ENCODE data around the gene LAMA1.

LAMA1 gene

GRCh38 chr18:7112936-7113335 lies 4.7 kb downstream of the LAMA1 start:
- no peak for DNase-seq (ENCODE audit: low spot score)

- DNase-seq (ENCODE audit: low spot score), result no peak
These were observed 6.5 kb downstream of the LAMA1 start for GRCh38 chr18:7111134-7111533.

DNA sequence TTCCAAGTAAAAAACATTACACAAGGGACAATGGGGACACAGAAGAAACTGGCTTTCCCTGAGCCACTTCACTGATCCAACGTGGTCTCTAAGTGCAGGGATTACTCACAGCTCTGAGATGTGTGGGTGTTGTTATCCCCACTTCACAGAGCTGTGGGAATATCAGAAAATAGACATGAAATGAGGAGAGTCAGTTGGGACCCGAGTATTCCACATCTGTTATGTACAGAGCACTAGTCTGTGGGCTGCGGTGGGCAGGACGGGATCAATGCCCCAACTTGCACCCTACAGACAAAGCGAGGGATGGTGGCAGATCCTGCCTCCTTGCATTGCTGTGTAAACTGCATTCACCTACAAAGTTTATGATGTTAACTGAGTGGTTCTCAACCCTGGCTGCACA lies 11.7 kb downstream of the LAMA1 start:
- DNase-seq (ENCODE audit: low spot score), result no peak

GRCh38 chr18:7105268-7105667 lies 12.3 kb downstream of the LAMA1 start:
- no peak for DNase-seq (ENCODE audit: low spot score)

- DNase-seq (ENCODE audit: low spot score), result no peak
These were observed 12.9 kb downstream of the LAMA1 start for GRCh38 chr18:7104649-7105048.

DNA sequence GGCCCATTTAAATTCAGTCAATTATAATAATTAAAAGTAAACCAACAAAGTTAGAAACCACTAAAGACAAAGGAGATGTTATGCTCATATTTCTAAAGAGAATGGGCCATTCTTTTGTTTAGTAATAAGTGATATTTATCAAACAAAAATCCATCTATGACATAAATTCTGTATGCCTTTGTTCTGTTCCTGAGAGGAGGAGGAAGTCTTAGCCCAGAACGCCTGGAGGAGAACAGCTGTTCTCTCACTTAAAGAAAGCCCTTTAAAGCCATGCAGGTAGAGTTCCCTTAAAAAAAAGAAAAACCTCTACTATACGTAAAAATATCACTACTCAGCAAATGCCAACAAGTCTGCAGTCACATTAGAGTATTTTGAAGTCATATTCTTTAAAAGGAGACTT lies 15.5 kb downstream of the LAMA1 start:
- no peak for DNase-seq (ENCODE audit: low spot score)

- no peak for DNase-seq (ENCODE audit: low spot score)
These were observed 20.8 kb downstream of the LAMA1 start for GRCh38 chr18:7096838-7097237.

GRCh38 chr18:7094427-7094826 lies 23.2 kb downstream of the LAMA1 start:
- no peak for DNase-seq (ENCODE audit: low spot score)

DNA sequence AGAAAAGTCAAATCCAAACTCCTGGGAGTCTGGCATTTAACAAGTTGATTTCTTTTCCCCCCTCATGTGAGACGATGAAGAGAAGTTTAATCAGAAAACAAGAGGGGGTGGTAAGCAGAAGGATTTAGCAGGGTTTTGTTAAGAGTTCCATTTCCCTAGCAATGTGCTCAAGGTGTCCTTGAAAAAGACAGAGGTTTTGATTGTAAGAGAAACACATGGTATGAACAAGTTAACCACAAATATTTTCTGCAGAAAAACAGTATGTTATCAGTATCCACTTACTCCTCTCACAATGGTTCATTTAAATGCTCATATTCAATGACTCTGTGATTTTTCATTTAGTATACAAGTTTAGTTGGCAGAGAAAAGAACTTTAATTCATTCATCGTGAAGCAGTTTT lies 26.8 kb downstream of the LAMA1 start:
- DNase-seq (ENCODE audit: low spot score), result no peak

DNA sequence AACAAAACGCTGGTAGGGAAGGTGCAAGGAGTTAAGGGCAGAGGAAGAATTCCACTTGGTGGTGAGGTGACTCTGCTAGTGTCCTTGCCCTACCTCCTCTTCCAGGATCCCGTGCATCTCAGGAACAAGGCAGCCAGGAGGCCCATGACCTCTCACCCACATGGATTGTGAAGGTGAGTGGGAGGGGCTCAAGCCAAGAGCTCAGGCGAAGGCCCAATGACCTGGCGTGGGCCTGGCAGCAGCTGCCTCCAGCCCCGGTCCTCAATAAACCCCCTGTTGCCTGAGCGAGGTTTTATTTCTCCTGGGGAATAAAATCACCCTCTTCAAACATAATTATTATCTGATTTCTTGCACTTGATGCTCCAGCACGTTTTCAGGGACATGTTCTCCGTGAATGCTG lies 28.2 kb downstream of the LAMA1 start:
- DNase-seq (ENCODE audit: low spot score), result no peak

DNA sequence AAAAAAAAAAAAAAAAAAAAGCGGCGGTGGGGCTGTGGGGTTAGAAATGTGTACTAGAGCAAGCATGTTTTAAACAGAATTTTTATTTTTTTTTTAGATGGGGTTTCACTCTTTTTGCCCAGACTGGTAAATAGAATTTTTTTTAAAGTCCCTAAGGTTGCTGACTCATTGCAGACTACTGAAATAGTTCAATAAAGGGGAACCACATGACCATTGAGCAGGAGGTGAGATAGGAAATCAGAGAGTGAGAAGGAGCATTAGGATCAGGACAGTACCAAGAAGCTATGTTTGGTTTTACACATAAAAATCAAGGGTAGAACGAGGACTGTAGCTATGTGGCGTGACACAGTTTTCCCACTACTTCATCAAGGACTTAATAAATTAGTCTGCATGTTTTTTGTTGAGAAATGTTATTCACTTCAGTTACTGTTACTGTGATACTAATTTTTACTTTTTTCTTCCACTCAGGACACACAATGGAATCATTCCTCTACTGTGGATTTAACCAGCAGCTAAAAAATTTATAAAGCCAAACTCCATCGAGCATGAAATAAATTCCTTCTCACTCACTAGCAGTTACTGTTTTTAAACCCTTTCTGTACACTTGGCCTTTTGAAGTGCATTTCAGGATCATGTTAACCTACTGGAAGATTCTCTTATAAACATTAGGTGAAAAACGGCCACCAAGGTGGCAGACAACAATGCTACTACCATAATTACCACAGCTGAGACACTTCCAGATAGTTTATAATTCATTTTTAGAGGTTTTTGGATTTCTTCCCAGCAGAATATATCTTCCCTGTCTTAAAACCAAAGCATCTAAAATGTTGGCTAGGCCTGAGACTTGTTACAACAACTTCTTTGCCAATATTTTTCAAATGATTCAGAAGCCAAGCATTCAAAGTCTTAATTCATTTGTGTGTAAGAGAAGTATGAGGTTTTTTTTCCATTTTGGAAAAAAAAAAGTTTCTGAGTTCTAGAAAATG lies 33.2 kb downstream of the LAMA1 start:
- peak; percentile 55 for DNase-seq (ENCODE audit: low spot score)

DNA sequence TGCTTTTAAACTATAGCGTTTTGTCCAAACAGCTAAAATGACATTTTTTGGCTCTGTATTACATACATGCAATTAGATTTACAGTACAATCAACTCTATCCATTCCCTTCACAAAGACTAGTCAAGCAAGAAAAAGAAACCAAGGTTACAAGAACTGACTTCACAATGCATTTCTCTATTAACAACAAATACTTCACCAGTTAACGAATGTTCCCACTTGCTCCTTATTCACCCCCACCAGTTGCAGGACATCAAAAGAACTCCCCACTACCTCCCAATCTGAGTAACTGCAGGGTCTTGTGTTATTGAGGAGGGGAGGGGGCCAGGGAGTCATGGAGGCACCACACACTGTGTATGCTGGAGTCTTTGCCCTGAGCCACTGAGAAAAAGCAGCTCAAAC lies 34.9 kb downstream of the LAMA1 start:
- DNase-seq (ENCODE audit: low spot score), result no peak

DNA sequence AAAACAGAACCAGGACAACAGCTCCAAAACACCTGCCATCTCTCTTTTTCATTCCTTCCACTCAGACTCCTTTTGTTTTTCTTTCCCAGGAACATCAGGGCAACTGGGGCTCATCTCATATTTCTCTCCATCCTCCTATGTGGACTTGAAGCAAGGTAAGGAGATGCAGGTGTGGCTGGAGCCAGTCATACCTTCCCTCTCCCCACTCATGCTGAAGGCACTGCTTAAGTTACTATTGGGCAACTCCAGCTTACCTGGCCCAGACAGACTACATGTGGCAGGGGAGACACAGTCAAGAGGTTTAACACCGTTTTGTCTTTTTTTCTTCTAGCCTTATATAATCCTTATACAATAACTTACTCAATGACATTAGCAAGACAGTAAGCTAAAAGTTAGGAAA lies 38.4 kb downstream of the LAMA1 start:
- no peak for DNase-seq (ENCODE audit: low spot score)

GRCh38 chr18:7072593-7072992 lies 45.0 kb downstream of the LAMA1 start:
- DNase-seq (ENCODE audit: low spot score), result no peak

- DNase-seq (ENCODE audit: low spot score), result no peak
These were observed 46.0 kb downstream of the LAMA1 start for GRCh38 chr18:7071600-7071999.

DNA sequence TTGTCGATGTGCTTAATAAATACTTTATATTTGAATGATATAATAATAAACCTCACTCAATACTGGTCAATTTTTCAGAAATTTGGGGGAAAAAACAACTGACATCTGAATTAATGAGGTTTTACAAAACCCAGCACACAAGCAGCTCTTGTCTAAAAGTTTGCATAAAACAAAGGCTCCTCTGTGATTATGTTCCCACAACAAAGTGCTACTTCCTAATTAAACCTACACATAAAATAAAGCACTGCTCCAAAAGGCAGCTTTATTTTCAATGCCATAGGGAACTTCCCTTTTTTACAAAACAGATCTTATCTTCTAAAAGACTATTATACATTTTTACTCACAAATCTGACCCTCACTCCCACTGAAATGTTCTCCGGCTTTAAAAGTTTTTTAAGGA lies 47.1 kb downstream of the LAMA1 start:
- DNase-seq (ENCODE audit: low spot score), result no peak

DNA sequence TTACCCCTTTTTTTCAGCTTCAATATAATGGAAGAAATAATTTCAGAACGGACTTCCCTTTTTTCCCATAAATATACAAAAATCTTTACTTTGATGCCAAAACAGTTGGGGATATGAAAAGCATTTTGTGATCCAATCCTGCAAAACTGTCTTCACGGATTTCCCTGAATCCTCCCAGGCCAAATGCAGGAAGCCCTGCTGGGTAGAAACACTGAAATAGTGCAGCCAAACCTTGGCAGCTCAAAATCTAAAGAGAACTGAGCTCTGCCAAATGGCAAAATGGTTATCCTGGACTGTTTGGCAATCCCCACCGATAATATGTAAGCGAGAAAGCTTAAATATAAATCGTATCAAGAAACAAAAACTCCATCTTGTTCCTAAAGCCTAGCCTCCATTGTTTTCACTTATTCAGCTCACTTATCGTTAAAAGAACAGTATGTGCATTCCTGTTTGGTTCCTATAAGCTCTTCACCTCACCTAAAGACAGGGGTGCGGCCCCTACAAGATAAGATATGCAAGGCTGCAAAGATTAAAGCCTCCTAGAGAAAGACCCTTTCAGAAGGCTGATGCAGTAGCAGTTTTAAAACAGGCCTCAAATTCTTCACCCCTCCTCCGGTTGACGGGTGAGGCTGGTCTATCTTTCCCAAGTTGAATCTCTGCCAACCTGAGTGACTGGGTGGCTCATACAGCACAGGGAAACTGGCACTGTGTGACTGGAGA lies 48.6 kb downstream of the LAMA1 start:
- DNase-seq (ENCODE audit: low spot score), result no peak

GRCh38 chr18:7066965-7067555 lies 50.5 kb downstream of the LAMA1 start:
- no peak for DNase-seq (ENCODE audit: low spot score)

- no peak for DNase-seq (ENCODE audit: low spot score)
These were observed 51.9 kb downstream of the LAMA1 start for GRCh38 chr18:7065736-7066135.

DNA sequence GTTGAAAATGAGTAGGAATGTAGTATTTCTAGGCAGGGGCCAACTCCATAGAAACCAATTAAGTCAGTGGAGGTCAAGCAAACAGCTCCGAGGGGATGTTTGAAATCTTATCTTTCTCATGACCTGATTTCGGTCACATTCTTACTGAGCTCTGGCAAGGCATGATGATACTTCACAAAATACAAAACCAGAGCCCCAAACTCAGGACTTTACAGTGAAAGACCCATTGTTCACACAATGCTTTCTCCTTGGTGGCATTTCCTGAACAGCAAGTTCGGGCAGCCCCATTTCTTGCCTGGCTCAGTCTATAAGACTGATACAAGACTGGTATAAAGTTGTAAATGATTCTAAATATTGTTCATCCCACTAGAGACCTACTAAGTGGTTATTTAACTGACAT lies 53.3 kb downstream of the LAMA1 start:
- DNase-seq (ENCODE audit: low spot score), result no peak

DNA sequence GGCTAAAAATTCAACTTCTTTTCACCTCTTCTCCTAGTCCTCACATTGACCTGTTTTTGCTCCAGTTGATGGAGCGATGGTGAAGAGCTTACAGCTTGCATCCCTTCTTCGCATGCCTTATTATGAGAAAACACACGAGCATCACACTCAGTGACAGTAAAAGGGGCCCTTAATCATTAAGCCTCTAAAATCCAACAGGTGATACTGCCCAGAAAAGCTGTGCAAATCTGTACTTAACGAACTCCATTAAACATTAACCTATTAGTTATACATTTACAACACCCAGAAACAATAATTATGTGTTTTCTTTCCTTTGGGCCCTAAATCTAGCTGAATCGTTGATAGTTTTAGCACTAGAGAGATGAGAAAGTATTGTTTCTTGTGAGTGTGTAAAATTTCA lies 54.8 kb downstream of the LAMA1 start:
- no peak for DNase-seq (ENCODE audit: low spot score)

- DNase-seq (ENCODE audit: low spot score), result no peak
These were observed 55.4 kb downstream of the LAMA1 start for GRCh38 chr18:7062236-7062635.

GRCh38 chr18:7059276-7059675 lies 58.3 kb downstream of the LAMA1 start:
- no peak for DNase-seq (ENCODE audit: low spot score)
